Measurements from ENCODE around the gene YJEFN3. TPM values are rescaled to one million over a fixed set of nuclear protein-coding genes. Genes with fewer than 3 reads are reported as not detected.

YJEFN3 gene
- total RNA-seq, 1 donor from 2014 or later: 18.1 TPM

- no peak for DNase-seq (ENCODE audit: low read depth, low spot score)
These were observed 21.2 kb downstream of the YJEFN3 start for GRCh38 chr19:19549804-19550464.

DNA sequence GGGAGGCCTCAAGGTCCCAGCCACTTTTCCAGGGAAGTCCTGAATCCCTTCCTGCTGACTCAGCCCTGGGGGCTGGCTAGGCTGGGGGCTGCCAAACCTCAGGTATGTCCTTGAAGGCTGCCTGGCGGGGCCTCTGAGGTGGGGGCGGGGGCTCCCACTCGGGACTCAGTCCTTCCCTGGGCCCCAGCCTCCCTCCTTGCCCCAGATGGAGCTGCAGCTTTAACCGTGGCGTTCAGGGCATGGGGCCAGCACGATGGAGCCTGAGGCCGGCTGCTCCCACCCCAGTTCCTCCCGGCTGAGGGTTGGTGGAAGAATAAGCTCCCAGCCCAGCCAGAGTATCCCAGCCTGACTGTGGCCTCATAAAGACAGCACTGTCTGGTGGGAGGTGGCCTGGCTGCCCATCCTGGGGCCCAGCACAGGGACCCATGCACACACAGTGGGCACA, 21.8 kb downstream of the YJEFN3 start:
- Mint-ChIP-seq H3K4me3 (no peak overlapping the region), H3K9me3 (no peaks in the 10 kb centered on the region), H3K4me1 (peaks cover 4% of the 10 kb centered on the region), H3K27me3 (ENCODE audit: low read depth) (no peaks in the 10 kb centered on the region), H3K36me3 (ENCODE audit: low read depth) (no peaks in the 10 kb centered on the region), H3K27ac (ENCODE audit: unreplicated experiment) (no peak overlapping the region)
- DNase-seq (ENCODE audit: low read depth, low spot score): no peak
- TF ChIP-seq, protein P1, sequence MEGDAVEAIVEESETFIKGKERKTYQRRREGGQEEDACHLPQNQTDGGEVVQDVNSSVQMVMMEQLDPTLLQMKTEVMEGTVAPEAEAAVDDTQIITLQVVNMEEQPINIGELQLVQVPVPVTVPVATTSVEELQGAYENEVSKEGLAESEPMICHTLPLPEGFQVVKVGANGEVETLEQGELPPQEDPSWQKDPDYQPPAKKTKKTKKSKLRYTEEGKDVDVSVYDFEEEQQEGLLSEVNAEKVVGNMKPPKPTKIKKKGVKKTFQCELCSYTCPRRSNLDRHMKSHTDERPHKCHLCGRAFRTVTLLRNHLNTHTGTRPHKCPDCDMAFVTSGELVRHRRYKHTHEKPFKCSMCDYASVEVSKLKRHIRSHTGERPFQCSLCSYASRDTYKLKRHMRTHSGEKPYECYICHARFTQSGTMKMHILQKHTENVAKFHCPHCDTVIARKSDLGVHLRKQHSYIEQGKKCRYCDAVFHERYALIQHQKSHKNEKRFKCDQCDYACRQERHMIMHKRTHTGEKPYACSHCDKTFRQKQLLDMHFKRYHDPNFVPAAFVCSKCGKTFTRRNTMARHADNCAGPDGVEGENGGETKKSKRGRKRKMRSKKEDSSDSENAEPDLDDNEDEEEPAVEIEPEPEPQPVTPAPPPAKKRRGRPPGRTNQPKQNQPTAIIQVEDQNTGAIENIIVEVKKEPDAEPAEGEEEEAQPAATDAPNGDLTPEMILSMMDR (conservative IDR thresholded peaks at IDR 0.05): no peak

More at GRCh38 chr19:19549804-19550464, 21.2 kb downstream of the YJEFN3 start:
- Mint-ChIP-seq H3K4me1 (peaks cover 4% of the 10 kb centered on the region), H3K36me3 (ENCODE audit: low read depth) (no peaks in the 10 kb centered on the region), H3K27ac (ENCODE audit: unreplicated experiment) (no peak overlapping the region), H3K4me3 (no peak overlapping the region), H3K27me3 (ENCODE audit: low read depth) (no peaks in the 10 kb centered on the region), H3K9me3 (no peaks in the 10 kb centered on the region)
- TF ChIP-seq, protein P1 (conservative IDR thresholded peaks at IDR 0.05): no peak

DNA sequence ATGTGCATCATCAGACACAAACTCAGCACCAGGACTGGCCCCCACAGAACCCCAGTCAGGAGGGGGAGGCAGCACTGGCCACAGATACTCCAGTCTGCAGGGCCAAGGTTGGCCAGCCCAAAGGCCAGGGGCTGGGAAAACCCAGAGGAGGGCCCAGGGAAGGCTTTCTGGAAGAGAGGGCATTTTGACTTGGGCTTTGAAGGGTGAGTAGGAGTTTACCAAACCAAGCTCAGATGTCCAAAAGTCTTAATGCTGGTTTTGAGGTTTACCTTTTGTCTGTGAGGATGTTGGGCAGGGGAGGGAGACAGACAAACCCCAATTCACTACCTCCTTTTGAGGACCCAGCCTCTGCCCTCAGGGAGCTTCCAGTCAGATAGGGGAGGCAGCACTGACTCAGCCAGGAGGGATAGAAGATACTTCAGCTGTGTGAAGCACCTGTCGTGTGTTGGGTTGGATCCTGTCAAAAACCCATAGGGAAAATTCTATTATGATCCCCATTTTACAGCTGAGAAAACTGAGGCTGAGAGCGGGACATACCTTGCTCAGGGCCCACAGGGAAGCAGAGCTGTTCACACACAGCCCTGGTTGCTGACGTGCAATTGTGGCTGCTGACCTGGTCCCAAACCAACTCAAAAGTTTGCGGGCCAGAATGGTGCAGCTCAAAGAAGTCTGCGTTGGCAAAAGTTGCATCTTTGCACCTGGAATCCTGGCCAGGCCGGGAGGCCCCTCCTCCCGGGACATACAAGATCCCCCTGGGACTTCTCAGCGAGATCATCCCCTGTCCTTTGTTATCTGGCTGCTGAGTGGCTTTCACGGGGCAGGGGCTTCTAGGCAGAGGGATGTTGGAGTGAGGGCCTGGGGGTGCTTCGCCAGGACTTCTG, 22.5 kb downstream of the YJEFN3 start:
- peaks cover 4% of the 10 kb centered on the region for H3K4me1 Mint-ChIP-seq
- H3K27me3 Mint-ChIP-seq (ENCODE audit: low read depth): no peaks in the 10 kb centered on the region
- DNase-seq (ENCODE audit: low read depth, low spot score): no peak
- no peaks in the 10 kb centered on the region for H3K9me3 Mint-ChIP-seq
- no peak overlapping the region for H3K4me3 Mint-ChIP-seq
- TF ChIP-seq, protein P1 (conservative IDR thresholded peaks at IDR 0.05): no peak
- no peak overlapping the region for H3K27ac Mint-ChIP-seq (ENCODE audit: unreplicated experiment)
- no peaks in the 10 kb centered on the region for H3K36me3 Mint-ChIP-seq (ENCODE audit: low read depth)

DNA sequence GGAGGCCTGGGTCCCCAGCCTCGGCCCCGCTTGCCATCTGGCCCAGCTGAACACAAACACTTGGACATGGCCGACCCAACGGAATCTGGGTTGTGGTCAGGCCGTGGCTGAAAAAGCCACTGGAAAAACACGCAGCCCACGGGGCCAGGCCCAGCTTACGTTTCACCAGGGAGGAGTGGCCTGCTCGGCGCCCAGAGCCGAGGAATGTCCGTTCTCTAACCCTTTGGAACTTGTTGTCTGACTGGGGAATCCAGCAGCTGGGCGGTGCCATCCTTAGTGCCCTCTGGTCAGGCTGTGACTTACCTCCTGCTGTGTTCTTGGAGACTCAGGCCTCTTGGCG, 23.1 kb downstream of the YJEFN3 start:
- H3K27me3 Mint-ChIP-seq (ENCODE audit: low read depth): no peaks in the 10 kb centered on the region
- no peaks in the 10 kb centered on the region for H3K36me3 Mint-ChIP-seq (ENCODE audit: low read depth)
- TF ChIP-seq, protein P1 (conservative IDR thresholded peaks at IDR 0.05): no peak
- no peak overlapping the region for H3K27ac Mint-ChIP-seq (ENCODE audit: unreplicated experiment)
- DNase-seq (ENCODE audit: low read depth, low spot score): no peak
- no peak overlapping the region for H3K4me3 Mint-ChIP-seq
- H3K4me1 Mint-ChIP-seq: peaks cover 4% of the 10 kb centered on the region
- H3K9me3 Mint-ChIP-seq: no peaks in the 10 kb centered on the region

- no peaks in the 10 kb centered on the region for H3K27me3 Mint-ChIP-seq (ENCODE audit: low read depth)
- no peaks in the 10 kb centered on the region for H3K36me3 Mint-ChIP-seq (ENCODE audit: low read depth)
- peaks cover 4% of the 10 kb centered on the region for H3K4me1 Mint-ChIP-seq
- H3K9me3 Mint-ChIP-seq: no peaks in the 10 kb centered on the region
- H3K4me3 Mint-ChIP-seq: no peak overlapping the region
- TF ChIP-seq, protein P1 (conservative IDR thresholded peaks at IDR 0.05): peak; percentile 69
- DNase-seq (ENCODE audit: low read depth, low spot score): peak; percentile 63
- H3K27ac Mint-ChIP-seq (ENCODE audit: unreplicated experiment): no peak overlapping the region
These were observed 24.1 kb downstream of the YJEFN3 start for GRCh38 chr19:19552798-19553197.
